Sigmoid colon (tissue), 4 donors: ENCODE results near the gene RNF182.

ENCODE experiments used
- CTCF ChIP-seq, 4 experiments: fragments of 450-650 bp in 3 of 4; fragments of 200-600 bp in 1 of 4; IDR thresholded peaks; one replicate each; pipeline ENCODE4 v1.5.1; 2016 to 2019; ENCODE audit warnings: antibody characterized with exemption in 4 of 4, mild to moderate bottlenecking in 3 of 4, moderate library complexity in 2 of 4
- EP300 ChIP-seq, 4 donors: sonication (generic); formaldehyde crosslinking; IDR thresholded peaks; one replicate each; pipeline ENCODE4 v1.6.1; 2017; ENCODE audit warnings: antibody characterized with exemption in 4 of 4
- POLR2A ChIP-seq, 2 donors: fragments of 450-650 bp; IDR thresholded peaks; one replicate each; pipeline ENCODE4 v1.6.1; 2016; ENCODE audit warnings: antibody characterized with exemption in 2 of 2, mild to moderate bottlenecking in 2 of 2, moderate library complexity in 2 of 2

- TF ChIP-seq EP300 (IDR thresholded peaks at IDR 0.05) (no peak), CTCF (IDR thresholded peaks at IDR 0.05) (no peak), POLR2A (IDR thresholded peaks at IDR 0.05) (no peak)
Observed at GRCh38 chr6:14026831-14027539, 102.2 kb downstream of the RNF182 start.
